RKO (cell line): ENCODE measurements around the gene DECR2.
"Not testable (repeated sequence)": the region's sequence is repeated elsewhere in the genome, so short reads cannot be mapped to it uniquely, and the experiment has no call there.

Experiments
- DNase-seq: peaks from one replicate; pipeline ENCODE4 v3.0.0-alpha.2; 2016; ENCODE audit warnings: low spot score

The DECR2 gene

GRCh38 chr16:400061-400591, 1.6 kb upstream of the DECR2 start:
- no peak for DNase-seq

DNA sequence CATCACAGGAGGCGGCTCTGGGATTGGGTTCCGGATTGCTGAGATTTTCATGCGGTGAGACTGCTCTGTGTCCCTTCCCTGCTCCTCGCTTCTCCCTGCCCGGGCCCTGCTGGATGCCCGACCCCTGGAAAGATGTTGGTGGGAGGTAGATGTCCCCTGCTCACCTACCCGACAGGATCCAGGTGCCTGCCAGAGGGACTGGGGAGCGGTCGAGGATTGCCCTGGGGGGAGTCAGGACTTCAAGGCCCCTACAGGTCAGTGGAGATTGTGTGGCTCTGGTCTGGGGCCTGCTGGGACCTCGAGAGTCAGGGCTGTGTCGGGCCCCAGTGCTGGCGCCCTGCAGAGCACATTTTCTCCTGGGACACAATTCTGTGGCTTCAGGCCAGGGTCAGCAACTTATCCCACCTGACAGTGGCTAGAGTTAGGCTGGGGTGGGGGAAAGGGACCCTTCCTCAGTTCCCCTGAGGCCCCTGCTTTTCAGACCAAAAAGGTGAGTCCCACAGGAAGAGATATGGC, 3.3 kb downstream of the DECR2 start:
- DNase-seq = no peak

DNA sequence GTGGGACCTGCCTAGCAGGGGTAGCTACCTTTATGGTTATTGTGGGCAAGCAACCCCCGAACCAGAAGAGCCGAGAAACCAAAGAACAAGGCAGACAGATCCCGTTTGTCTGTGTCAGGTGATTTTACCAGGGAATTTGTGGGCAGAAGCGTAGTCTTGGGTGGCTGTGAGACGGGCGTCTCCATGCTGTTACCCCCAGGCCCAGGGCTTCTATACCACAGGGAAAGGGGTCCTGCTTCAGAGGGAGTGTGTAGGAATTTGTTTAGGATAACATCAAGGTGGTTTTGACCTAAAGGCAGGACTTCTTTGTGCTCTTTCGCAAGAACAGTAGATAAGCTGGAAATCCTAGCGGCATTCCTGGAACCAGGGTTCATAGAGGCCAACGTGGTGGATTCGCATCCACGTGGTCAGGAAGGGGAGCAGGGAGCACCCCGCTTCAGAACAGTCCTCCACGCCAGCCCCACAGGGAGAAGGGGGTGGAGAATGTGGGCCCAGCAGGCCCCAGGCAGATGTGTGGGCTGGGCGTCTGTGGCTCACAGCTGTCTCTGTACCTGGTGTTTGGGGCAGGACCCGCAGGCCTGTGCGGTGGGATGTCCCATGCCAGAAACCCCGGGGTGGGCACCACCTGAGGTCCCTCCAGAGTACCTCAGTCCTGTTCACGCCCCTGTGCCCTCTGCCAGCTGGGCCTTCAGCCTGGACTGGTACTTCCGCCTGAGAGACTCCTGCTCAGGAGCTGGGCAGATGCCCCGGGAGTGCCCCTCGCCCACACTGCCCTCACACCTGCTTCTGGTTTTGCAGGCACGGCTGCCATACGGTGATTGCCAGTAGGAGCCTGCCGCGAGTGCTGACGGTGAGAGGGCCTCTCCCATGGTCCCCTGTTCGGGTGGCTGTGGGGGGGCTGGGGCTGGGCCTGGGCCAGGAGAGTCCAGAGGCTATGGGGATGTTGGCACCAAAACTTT, 4.1 kb downstream of the DECR2 start:
- DNase-seq = no peak

- no peak for DNase-seq
These were observed 5.6 kb downstream of the DECR2 start for GRCh38 chr16:407253-407652.

DNA sequence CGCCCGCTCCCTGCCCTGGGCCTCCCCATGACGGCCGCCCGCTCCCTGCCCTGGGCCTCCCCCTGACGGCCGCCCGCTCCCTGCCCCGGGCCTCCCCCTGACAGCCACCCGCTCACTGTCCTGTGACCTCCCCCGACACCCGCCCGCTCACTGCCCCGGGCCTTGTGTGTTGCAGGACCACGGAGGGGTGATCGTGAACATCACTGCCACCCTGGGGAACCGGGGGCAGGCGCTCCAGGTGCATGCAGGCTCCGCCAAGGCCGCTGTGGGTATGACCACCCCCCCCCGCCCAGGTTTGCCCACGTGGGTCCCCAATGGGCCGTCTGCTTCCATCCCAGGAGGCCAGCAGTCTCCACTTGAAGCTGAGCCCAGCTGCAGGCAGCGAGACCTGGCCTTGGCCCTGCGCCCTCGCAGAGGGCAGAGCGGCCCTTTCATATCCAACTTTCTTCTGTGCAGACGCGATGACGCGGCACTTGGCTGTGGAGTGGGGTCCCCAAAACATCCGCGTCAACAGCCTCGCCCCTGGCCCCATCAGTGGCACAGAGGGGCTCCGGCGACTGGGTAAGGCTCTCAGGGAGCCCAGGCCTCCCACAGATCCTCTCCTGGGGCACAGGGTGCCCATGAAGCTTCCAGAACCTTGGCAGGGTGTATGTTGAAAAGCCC, 9.0 kb downstream of the DECR2 start:
- DNase-seq = no peak

DNA sequence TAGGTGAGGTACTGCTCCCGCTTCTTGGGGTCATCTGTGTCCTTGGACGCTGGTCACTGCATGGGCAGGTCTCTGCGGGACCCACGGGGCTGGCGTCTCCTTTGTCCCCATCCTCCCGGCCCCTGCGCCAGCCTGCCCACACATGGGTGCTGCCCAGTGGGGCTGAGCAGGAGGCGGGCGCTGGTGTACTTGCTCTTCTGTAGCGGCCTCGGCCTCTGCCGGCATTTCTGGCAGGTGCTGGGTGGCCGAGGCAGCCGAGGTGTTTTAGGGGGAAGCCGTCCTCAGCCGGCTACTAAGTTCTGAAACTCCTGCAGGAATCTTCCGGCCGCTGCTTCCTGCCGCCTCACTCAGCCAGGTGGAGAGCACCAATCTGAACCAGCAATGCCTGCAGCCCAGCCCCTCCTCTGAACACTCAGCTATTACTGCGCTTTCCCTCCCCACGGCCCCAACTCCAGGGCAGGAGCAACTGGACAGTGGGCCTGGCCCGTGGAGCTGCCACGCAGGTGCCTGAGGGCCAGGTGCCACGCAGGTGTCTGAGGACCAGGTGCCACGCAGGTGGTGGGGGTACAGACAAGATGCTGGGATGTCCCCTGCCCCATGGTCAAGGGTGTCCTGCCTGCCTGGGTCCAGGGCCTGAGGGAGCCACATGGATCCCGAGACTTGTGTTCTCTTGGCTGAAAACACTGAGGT, 10.0 kb downstream of the DECR2 start:
- no peak for DNase-seq

- DNase-seq = no peak
These were observed 12.9 kb downstream of the DECR2 start for GRCh38 chr16:414395-415169.

- DNase-seq = not testable (repeated sequence)
These were observed 13.4 kb downstream of the DECR2 start for GRCh38 chr16:415170-415498.

GRCh38 chr16:422179-422578, 20.5 kb downstream of the DECR2 start:
- not testable (repeated sequence) for DNase-seq

- DNase-seq = peak; percentile 91
These were observed 22.4 kb downstream of the DECR2 start for GRCh38 chr16:424033-424622.

DNA sequence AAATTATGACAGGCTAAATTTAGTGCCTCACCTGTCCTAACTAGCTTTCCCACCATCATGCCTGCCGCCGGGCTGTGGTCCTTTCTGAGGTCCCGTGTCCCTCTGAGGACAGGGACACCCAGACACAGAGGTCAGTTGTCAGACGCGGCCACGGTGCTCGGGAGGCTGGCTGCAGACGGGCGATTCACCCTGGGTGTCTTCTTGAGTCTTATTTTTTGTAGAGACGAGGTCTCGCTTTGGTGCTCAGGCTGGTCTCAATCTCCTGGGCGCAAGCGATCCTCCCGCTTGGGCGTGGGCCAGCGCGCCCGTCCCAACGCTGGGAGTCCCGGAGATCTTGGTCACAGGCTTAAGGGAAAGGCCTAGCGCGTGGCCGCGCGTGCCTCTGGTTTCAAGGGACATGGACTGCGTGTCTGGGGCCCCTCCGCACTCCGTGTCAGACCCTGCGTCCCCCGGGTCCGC, 23.0 kb downstream of the DECR2 start:
- peak; percentile 48 for DNase-seq

DNA sequence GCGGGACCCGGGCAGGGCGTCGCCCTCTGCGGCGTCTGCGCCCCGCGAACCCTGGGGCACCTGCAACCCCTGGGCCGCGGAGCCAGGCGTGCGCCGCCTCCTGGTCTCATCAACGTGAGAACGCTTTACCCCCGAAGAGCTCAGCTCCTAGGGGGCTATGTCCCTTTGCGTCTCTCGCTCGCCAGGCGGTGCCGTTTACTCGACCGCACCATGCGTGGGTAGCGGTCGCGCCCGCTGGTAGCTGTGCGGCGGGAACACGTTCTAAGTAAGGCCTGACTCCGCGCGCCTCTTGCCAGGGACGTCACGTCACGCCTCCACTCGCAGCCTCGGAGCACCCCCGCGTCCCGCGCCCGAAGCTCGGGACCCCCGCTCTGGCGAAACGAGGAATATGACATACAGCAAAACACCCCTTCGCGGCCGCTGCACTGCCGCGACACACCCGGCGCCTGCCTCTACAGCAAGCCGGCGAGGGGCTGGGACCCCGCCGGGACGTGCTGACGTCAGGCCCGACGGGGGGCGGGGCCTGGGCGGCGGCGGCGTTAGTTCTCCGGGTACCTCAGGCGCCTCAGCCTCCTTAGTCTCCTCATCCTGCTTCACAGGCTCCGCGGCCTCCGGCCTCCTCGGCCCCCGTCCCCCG, 23.5 kb downstream of the DECR2 start, which contains the start of gene RAB11FIP3:
RAB11FIP3 (plus strand) TSS at position 568 of the 637 bp plus-strand sequence. CDS start 358 bp downstream, outside the sequence.
- peak; percentile 88 for DNase-seq

GRCh38 chr16:425740-426114, 24.0 kb downstream of the DECR2 start:
- peak; percentile 31 for DNase-seq

- DNase-seq = peak; percentile 45
These were observed 24.6 kb downstream of the DECR2 start for GRCh38 chr16:426115-426905.

GRCh38 chr16:426906-427249, 25.2 kb downstream of the DECR2 start:
- DNase-seq = no peak

GRCh38 chr16:427250-427649, 25.6 kb downstream of the DECR2 start:
- no peak for DNase-seq

DNA sequence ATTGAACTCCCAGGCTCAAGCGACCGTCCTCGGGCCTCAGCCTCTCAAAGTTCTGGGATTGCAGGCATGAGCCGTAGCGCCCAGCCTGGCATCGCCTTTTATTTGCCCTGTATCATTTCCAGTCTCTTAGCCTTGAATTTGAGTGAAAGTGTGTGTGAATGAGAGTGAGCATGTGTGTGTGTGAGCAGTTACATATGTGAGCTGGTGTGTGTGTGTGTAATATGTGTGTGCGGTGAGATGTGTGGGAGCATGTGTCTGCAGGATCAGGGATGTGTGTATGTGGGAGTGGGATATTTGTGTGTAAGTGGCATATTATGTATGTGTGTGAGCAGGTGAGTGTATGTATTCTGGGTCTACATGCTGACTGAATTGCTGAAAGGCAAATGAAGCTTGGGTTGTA, 29.2 kb downstream of the DECR2 start:
- DNase-seq = no peak

- no peak for DNase-seq
These were observed 38.9 kb downstream of the DECR2 start for GRCh38 chr16:440627-441026.

GRCh38 chr16:441447-441846, 39.8 kb downstream of the DECR2 start:
- DNase-seq = no peak

GRCh38 chr16:442976-443375, 41.3 kb downstream of the DECR2 start:
- DNase-seq = no peak
